ENCODE results near the gene STK11.

STK11 gene

GRCh38 chr19:1277061-1277460 is 71.5 kb downstream of the STK11 start:
- Histone ChIP-seq H3K79me2 (ENCODE audit: low read length) (peaks cover 55% of the 10 kb centered on the region), H3K4me3 (ENCODE audit: low read length) (peak overlapping the region; percentile 92; the same call in 1 of the 2 replicates), H3K9me3 (replicated peaks; ENCODE audit: insufficient read depth, low read length) (no peaks in the 10 kb centered on the region), H3K4me2 (ENCODE audit: low read depth, low read length) (peak overlapping the region; percentile 94), H2AFZ (ENCODE audit: low read length) (no peak overlapping the region), H4K20me1 (ENCODE audit: insufficient read depth, low read length) (no peaks in the 10 kb centered on the region), H3K36me3 (replicated peaks; ENCODE audit: insufficient read depth, low read length) (peaks cover 24% of the 10 kb centered on the region), H3K27me3 (replicated peaks; ENCODE audit: insufficient read depth, low read length) (no peaks in the 10 kb centered on the region), H3K9ac (ENCODE audit: low read length) (peak overlapping the region; percentile 97; the same call in 1 of the 2 replicates), H3F3A (ENCODE audit: insufficient read depth, low read length) (peaks cover 43% of the 10 kb centered on the region), H3K4me1 (ENCODE audit: low read length) (peaks cover 13% of the 10 kb centered on the region), H3K27ac (ENCODE audit: low read length) (peak overlapping the region; percentile 97; the same call in 1 of the 2 replicates), H3K9me2 (replicated peaks; ENCODE audit: insufficient read depth, low read length) (no peaks in the 10 kb centered on the region)
- DNase-seq: no peak
- TF ChIP-seq EZH2 (optimal IDR thresholded peaks at IDR 0.05; ENCODE audit: low read depth, low read length): no peak
- TF ChIP-seq EZH2phosphoT487 (IDR thresholded peaks at IDR 0.05; ENCODE audit: low read length): no peak
- TF ChIP-seq CTCF (IDR thresholded peaks at IDR 0.05; ENCODE audit: low read length): no peak

Measured in MM.1S (cell line).